Measurements from ENCODE around the gene KISS1R.

KISS1R gene

DNA sequence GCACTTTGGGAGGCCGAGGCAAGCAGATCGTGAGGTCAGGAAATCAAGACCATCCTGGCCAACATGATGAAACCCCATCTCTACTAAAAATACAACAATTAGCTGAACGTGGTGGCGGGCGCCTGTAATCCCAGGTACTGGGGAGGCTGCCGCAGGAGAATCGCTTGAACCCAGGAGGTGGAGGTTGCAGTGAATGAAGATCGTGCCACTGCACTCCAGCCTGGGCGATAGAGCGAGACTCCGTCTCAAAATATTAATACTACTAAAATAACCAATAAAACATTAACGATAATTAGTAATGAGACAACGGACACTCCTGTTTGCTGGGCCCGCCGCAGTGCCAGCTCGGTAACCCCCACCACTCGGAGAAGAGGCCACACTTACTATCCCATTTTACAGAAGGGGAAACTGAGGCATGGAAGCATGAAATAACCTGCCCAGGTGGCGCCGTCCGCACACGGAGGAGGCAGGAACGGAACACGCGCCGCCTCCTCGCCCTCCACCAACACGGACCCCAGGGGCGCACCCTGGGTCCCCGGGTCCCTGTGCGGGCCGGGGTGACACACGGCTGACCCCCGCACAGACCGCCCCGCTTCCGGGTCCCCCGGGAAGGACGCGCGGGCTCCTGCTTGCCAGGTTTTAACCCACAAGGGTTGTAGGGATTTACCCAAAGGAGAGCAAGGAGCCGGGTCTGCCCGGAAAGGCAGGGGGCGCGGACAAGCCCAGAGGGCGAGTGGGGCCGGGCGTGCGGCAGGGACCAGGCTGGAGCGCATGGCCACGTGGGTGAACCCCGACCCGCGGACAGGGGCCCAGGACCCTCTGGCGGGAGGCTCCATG, 5.7 kb upstream of the KISS1R start:
- DNase-seq (ENCODE audit: low read depth, low spot score) = no peak
- Histone ChIP-seq H3K27ac (no peak overlapping the region), H3K4me3 (no peak overlapping the region), H3K9me3 (ENCODE audit: low read depth, low read length) (no peaks in the 10 kb centered on the region), H3K36me3 (ENCODE audit: insufficient read depth, low read length) (no peaks in the 10 kb centered on the region), H3K9ac (ENCODE audit: insufficient read length) (no peak overlapping the region)
- TF ChIP-seq POLR2AphosphoS5 (IDR thresholded peaks at IDR 0.05; ENCODE audit: borderline replicate concordance, low read depth, low read length) (no peak), EZH2 (IDR thresholded peaks at IDR 0.05) (no peak), FOXP2 (optimal IDR thresholded peaks at IDR 0.05; ENCODE audit: control extremely low read depth, extremely low read length, insufficient read depth) (no peak)

DNA sequence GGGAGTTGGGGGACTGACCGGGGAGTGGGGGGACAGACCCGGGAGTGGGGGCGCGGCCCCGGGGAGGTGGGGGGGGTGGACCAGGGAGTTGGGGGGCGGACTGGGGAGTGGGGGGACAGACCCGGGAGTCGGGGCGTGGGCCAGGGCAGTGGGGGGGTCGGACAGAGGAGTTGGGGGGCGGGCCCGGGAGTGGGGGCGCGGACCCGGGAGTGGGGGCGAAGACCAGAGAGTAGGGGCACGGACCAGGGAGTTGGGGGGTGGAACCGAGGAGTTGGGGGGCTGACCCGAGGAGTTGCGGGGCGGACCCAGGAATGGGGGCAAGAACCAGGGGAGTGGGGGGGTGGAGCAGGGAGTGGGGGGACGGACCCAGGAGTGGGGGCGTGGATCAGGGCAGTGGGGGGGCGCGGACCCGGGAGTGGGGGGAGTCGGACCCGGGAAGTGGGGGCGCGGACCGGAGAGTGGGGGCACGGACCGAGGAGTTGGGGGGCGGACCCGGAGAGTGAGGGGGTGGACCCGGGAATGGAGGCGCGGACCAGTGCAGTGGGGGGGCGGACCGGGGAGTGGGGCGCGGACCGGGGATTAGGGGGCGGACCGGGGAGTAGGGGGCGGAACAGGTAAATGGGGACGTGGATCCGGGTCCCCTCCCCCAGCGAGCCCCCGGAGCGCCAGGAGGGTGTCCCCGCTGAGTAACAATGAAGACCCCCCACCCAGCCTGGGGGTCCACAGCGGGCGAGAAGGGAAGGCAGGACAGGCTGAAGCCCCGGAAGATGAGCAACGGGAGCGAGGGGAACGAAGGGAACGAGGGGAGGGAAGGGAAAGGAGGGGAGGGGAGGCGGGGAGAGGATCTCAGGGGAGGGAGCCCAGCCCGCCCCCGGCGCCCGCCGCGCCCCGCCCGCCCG, 4.7 kb upstream of the KISS1R start:
- no peak for DNase-seq (ENCODE audit: low read depth, low spot score)
- Histone ChIP-seq H3K36me3 (ENCODE audit: insufficient read depth, low read length) (no peaks in the 10 kb centered on the region), H3K9me3 (ENCODE audit: low read depth, low read length) (no peaks in the 10 kb centered on the region), H3K4me3 (peak overlapping the region; percentile 87), H3K27ac (no peak overlapping the region; the same call in 1 of the 2 replicates), H3K9ac (ENCODE audit: insufficient read length) (peak overlapping the region; percentile 78)
- TF ChIP-seq FOXP2 (optimal IDR thresholded peaks at IDR 0.05; ENCODE audit: control extremely low read depth, extremely low read length, insufficient read depth) = no peak
- TF ChIP-seq POLR2AphosphoS5 (IDR thresholded peaks at IDR 0.05; ENCODE audit: borderline replicate concordance, low read depth, low read length) = no peak
- TF ChIP-seq EZH2 (IDR thresholded peaks at IDR 0.05) = no peak

DNA sequence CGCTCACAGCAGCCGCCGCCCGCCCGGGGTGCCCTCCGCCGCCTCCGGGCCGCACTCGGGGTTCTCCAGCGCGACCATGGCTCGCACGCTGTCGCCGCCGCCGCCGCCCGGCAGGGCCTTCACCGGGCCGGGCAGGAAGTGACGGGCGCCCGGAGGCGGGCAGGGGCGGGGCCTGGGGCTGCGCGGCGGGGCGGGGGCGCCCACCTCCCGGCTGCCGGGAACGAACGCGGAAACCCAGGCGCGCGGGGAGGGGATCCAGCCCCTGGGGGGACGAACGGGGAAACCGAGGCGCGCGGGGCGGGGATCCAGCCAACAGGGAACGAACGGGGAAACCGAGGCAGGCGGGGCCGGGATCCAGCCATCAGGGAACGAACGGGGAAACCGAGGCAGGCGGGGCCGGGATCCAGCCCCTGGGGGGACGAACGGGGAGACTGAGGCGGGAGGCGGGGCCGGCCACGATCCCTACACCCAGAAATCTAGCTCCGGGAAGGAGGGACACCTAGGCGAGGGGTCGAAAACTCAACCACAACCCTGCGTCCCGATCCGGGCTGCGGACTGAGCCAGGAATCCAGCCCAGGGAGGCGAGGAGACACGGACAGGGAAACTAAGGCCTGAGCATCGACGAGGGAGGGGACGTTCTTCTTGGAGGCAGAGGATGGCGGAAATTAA, 3.9 kb upstream of the KISS1R start, which contains the start of gene R3HDM4:
TSS of gene R3HDM4 (minus strand) at position 140 of the 669 bp plus-strand sequence. CDS start at position 78, 62 bp downstream.
- Histone ChIP-seq H3K9me3 (ENCODE audit: low read depth, low read length) (no peaks in the 10 kb centered on the region), H3K27ac (peak within 1 kb of the TSS; percentile 57; the same call in 1 of the 2 replicates), H3K9ac (ENCODE audit: insufficient read length) (peak within 1 kb of the TSS; percentile 85), H3K4me3 (peak within 1 kb of the TSS; percentile 87), H3K36me3 (ENCODE audit: insufficient read depth, low read length) (no peaks in the 10 kb centered on the region)
- TF ChIP-seq POLR2AphosphoS5 (IDR thresholded peaks at IDR 0.05; ENCODE audit: borderline replicate concordance, low read depth, low read length) = peak; percentile 39; the same call in 1 of the 2 replicates
- no peak for TF ChIP-seq FOXP2 (optimal IDR thresholded peaks at IDR 0.05; ENCODE audit: control extremely low read depth, extremely low read length, insufficient read depth)
- DNase-seq (ENCODE audit: low read depth, low spot score) = no peak

DNA sequence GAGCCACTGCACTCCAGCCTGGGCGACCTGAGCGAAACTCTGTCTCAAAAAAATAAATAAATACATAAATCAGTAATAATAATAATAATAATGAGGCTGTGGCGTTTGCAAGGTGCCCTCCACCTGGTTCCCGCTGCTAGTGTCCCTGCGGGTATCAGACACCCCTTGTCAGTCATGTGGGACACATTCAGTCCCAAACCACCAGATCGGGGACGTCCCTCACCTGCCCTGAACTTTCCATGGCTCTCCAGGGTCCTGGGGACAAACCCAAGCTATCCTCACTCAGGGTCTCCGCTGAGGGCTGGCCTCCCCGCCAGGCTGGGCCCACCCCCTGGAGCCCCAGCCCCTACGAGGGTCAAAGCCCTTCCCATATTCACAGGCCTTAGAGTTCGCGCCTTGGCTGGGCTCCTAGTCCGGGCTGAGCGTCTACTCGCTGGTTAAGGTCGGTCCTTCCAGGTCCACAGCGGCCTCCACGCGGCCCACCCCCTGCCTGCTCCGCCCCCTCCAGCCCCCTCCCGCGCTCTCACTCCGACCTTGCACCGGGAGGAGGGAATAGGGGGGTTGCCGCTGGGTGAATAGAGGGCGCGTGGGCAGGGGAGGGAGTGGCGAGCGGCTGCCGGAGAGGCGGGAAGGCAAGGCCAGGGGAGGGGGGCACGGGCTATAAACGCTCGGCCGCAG, 349 bp upstream of the KISS1R start:
- Histone ChIP-seq H3K4me3 (no peak overlapping the region), H3K9me3 (ENCODE audit: low read depth, low read length) (no peaks in the 10 kb centered on the region), H3K9ac (ENCODE audit: insufficient read length) (no peak overlapping the region), H3K36me3 (ENCODE audit: insufficient read depth, low read length) (no peaks in the 10 kb centered on the region), H3K27ac (no peak overlapping the region)
- TF ChIP-seq EZH2 (IDR thresholded peaks at IDR 0.05) = no peak
- no peak for TF ChIP-seq POLR2AphosphoS5 (IDR thresholded peaks at IDR 0.05; ENCODE audit: borderline replicate concordance, low read depth, low read length)
- TF ChIP-seq FOXP2 (optimal IDR thresholded peaks at IDR 0.05; ENCODE audit: control extremely low read depth, extremely low read length, insufficient read depth) = no peak
- DNase-seq (ENCODE audit: low read depth, low spot score) = no peak

DNA sequence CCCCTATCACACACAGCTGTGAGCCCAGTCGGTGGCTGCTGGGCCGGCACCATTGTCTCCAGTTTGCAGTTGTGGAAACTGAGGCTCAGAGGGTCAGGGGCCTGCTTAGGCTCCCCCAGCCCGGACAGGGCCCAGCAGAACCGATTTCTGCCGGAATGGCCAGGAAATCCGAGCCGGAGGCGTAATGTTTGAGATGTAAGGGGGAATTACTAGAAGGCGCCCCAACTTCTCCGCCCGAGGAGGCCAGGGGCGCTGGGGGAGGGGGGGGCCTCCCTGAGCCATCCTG, 962 bp downstream of the KISS1R start:
- no peaks in the 10 kb centered on the region for H3K36me3 ChIP-seq (ENCODE audit: insufficient read depth, low read length)
- TF ChIP-seq FOXP2 (optimal IDR thresholded peaks at IDR 0.05; ENCODE audit: control extremely low read depth, extremely low read length, insufficient read depth) (no peak), POLR2AphosphoS5 (IDR thresholded peaks at IDR 0.05; ENCODE audit: borderline replicate concordance, low read depth, low read length) (no peak), EZH2 (IDR thresholded peaks at IDR 0.05) (no peak)
- no peak overlapping the region for H3K27ac ChIP-seq
- H3K9ac ChIP-seq (ENCODE audit: insufficient read length) = no peak overlapping the region
- peak overlapping the region; percentile 55 for H3K4me3 ChIP-seq
- no peak for DNase-seq (ENCODE audit: low read depth, low spot score)
- no peaks in the 10 kb centered on the region for H3K9me3 ChIP-seq (ENCODE audit: low read depth, low read length)

DNA sequence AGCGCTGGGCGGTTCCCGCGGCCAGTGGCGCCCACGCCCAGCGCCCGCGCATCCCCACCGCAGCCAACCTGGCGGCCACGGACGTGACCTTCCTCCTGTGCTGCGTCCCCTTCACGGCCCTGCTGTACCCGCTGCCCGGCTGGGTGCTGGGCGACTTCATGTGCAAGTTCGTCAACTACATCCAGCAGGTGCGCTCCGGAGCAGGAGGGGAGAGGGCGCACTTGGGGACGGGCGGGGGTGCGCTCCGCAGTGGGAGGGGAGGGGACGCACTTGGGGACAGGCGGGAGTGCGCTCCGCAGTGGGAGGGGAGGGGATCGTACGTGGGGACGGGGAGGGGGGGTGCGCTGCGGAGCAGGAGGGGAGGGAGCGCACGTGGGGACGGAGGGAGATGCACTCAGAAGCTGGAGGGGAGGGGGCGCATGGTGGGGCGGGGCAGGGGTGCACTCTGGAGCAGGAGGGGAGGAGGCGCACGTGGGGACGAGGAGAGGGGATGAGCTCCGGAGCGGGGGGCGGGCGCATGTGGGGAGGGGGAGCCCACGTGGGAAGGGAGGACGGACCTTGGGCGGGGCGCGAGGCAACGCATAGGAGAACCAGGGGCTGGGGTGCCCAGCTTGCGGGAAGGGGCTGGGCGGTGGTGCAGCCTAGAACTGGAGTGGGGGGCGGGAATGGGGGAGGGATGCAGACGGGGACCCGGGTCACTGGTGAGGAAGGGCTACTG, 1.5 kb downstream of the KISS1R start:
- DNase-seq (ENCODE audit: low read depth, low spot score) = no peak

More for the DNA sequence above, 1.5 kb downstream of the KISS1R start:
- TF ChIP-seq FOXP2 (optimal IDR thresholded peaks at IDR 0.05; ENCODE audit: control extremely low read depth, extremely low read length, insufficient read depth) = no peak
- no peak for TF ChIP-seq POLR2AphosphoS5 (IDR thresholded peaks at IDR 0.05; ENCODE audit: borderline replicate concordance, low read depth, low read length)
- TF ChIP-seq EZH2 (IDR thresholded peaks at IDR 0.05) = no peak
- H3K9me3 ChIP-seq (ENCODE audit: low read depth, low read length) = no peaks in the 10 kb centered on the region
- H3K9ac ChIP-seq (ENCODE audit: insufficient read length) = no peak overlapping the region
- no peak overlapping the region for H3K27ac ChIP-seq
- peak overlapping the region; percentile 55 for H3K4me3 ChIP-seq
- H3K36me3 ChIP-seq (ENCODE audit: insufficient read depth, low read length) = no peaks in the 10 kb centered on the region

Measured in SK-N-MC (cell line).